OCI-LY1 (cell line): ENCODE data around the gene UBQLN4.

Source experiments
- EZH2 ChIP-seq: fragments of 200-600 bp; sonication (generic), shearing (Covaris generic); IDR thresholded peaks from 2 replicates; pipeline ENCODE4 v1.8.0; 2017; ENCODE audit warnings: borderline replicate concordance, mixed run types, mild to moderate bottlenecking, antibody characterized with exemption, low read length, moderate library complexity, mixed read lengths
- TF ChIP-seq, protein P1 (sequence below): fragments of 200-600 bp; sonication (generic), shearing (Covaris generic); IDR thresholded peaks from 2 replicates; pipeline ENCODE4 v1.5.1; 2017; ENCODE audit warnings: mild to moderate bottlenecking, antibody characterized with exemption, low read length, moderate library complexity, mixed read lengths

DNA sequence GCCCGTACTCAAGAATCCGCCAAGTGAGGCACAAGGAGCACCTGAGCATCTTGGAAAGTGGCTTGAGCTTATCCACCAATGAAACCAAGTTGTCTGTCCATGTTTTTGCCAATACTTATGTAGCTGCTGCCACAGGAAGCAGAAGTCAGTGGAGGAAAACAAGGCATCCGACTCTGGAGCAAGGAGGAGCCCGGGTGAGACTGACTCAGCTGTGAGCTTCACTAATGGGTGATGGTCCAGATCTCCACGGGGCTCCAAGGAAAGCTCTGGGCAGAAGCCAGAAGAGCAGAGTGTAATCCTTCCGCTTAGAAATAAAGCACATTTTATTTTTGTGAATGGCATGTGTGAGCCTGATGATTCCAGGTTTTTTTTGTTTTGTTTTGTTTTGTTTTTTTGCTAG lies 20.6 kb downstream of the UBQLN4 start:
- TF ChIP-seq, protein P1, sequence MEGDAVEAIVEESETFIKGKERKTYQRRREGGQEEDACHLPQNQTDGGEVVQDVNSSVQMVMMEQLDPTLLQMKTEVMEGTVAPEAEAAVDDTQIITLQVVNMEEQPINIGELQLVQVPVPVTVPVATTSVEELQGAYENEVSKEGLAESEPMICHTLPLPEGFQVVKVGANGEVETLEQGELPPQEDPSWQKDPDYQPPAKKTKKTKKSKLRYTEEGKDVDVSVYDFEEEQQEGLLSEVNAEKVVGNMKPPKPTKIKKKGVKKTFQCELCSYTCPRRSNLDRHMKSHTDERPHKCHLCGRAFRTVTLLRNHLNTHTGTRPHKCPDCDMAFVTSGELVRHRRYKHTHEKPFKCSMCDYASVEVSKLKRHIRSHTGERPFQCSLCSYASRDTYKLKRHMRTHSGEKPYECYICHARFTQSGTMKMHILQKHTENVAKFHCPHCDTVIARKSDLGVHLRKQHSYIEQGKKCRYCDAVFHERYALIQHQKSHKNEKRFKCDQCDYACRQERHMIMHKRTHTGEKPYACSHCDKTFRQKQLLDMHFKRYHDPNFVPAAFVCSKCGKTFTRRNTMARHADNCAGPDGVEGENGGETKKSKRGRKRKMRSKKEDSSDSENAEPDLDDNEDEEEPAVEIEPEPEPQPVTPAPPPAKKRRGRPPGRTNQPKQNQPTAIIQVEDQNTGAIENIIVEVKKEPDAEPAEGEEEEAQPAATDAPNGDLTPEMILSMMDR = no peak
- TF ChIP-seq EZH2 = no peak
